ENCODE results near the gene CA9. TPM values are rescaled to one million over a fixed set of nuclear protein-coding genes. Genes with fewer than 3 reads are reported as not detected.

CA9 gene
- total RNA-seq, 1 experiment from 2014 or later: 1.0 TPM

GRCh38 chr9:35723908-35724307, 50.2 kb downstream of the CA9 start:
- no peak for DNase-seq (ENCODE audit: low spot score)
- ChIA-PET CTCF (no interaction called here), POLR2A (no interaction called here)
- no peak for ATAC-seq
- TF ChIP-seq NFE2L1 (CRISPR knock-in tag; IDR thresholded peaks at IDR 0.05): no peak
- no peak for TF ChIP-seq EMX1 (CRISPR knock-in tag; IDR thresholded peaks at IDR 0.05)
- no peak for TF ChIP-seq AFF4 (CRISPR knock-in tag; IDR thresholded peaks at IDR 0.05; ENCODE audit: borderline replicate concordance)
- TF ChIP-seq ETV6 (CRISPR knock-in tag; IDR thresholded peaks at IDR 0.05): no peak
- TF ChIP-seq HMGXB4 (CRISPR knock-in tag; IDR thresholded peaks at IDR 0.05): no peak
- no peak for TF ChIP-seq STAT6 (CRISPR knock-in tag; conservative IDR thresholded peaks at IDR 0.05; ENCODE audit: low read depth)
- no peak for TF ChIP-seq NR2C2 (CRISPR knock-in tag; IDR thresholded peaks at IDR 0.05)
- no peak for TF ChIP-seq ATF1 (CRISPR knock-in tag; IDR thresholded peaks at IDR 0.05)
- no peak for TF ChIP-seq USF1 (CRISPR knock-in tag; IDR thresholded peaks at IDR 0.05)
- Mint-ChIP-seq H3K9me3 (no peaks in the 10 kb centered on the region), H3K27me3 (ENCODE audit: low read depth) (no peaks in the 10 kb centered on the region), H3K36me3 (peaks cover 55% of the 10 kb centered on the region), H3K27ac (no peak overlapping the region), H3K4me3 (no peak overlapping the region), H3K4me1 (no peaks in the 10 kb centered on the region; the same call in 1 of the 2 replicates)

- ChIA-PET CTCF (interaction anchor here (1.2 to 8.3 kb wide), 4 partner anchors 11 to 65 kb away, joined by 3 to 103 read pairs (median 13); partner anchors contain the start of gene ARHGEF39), POLR2A (no interaction called here)
- TF ChIP-seq SMAD4 (CRISPR knock-in tag; IDR thresholded peaks at IDR 0.05) (no peak), ELF4 (CRISPR knock-in tag; IDR thresholded peaks at IDR 0.05; ENCODE audit: low read depth) (no peak), FOXK1 (CRISPR knock-in tag; IDR thresholded peaks at IDR 0.05) (no peak), HMGA2 (CRISPR knock-in tag; IDR thresholded peaks at IDR 0.05) (no peak), E2F4 (CRISPR knock-in tag; IDR thresholded peaks at IDR 0.05; ENCODE audit: borderline replicate concordance, low read depth) (no peak), USF2 (CRISPR knock-in tag; IDR thresholded peaks at IDR 0.05) (no peak), PREB (CRISPR knock-in tag; IDR thresholded peaks at IDR 0.05; ENCODE audit: borderline replicate concordance) (no peak), ZMAT4 (CRISPR knock-in tag; IDR thresholded peaks at IDR 0.05) (no peak), USF1 (CRISPR knock-in tag; IDR thresholded peaks at IDR 0.05) (no peak), CREB1 (CRISPR knock-in tag; IDR thresholded peaks at IDR 0.05) (no peak), STAT6 (CRISPR knock-in tag; conservative IDR thresholded peaks at IDR 0.05; ENCODE audit: low read depth) (no peak)
- Mint-ChIP-seq H3K4me1 (no peaks in the 10 kb centered on the region; the same call in 1 of the 2 replicates), H3K4me3 (no peak overlapping the region), H3K9me3 (no peaks in the 10 kb centered on the region), H3K27me3 (ENCODE audit: low read depth) (no peaks in the 10 kb centered on the region), H3K27ac (no peak overlapping the region), H3K36me3 (peaks cover 41% of the 10 kb centered on the region)
- DNase-seq (ENCODE audit: low spot score) (no peak), ATAC-seq (no peak)
These were observed 51.6 kb downstream of the CA9 start for GRCh38 chr9:35725362-35725761.

All from WTC11 (cell line).